Activated CD4-positive, alpha-beta T cell treated with anti-CD3 and anti-CD28 coated beads, Interleukin-2, amount 50 U/mL, for 48 hours (primary cell): ENCODE data around the gene HHAT.

ENCODE experiments used
- DNase-seq, 2 experiments: peaks; one replicate each; pipeline ENCODE4 v3.0.0-alpha.2; 2020

Gene HHAT

GRCh38 chr1:210361665-210362064, 33.0 kb downstream of the HHAT start:
- no peak for DNase-seq

GRCh38 chr1:210362526-210362925, 33.8 kb downstream of the HHAT start:
- no peak for DNase-seq

- DNase-seq, result no peak
Observed at GRCh38 chr1:210363119-210363518, 34.4 kb downstream of the HHAT start.

- no peak for DNase-seq
Observed at GRCh38 chr1:210364479-210364878, 35.8 kb downstream of the HHAT start.

GRCh38 chr1:210366767-210367166, 38.1 kb downstream of the HHAT start:
- DNase-seq, result no peak

- DNase-seq, result no peak
Observed at GRCh38 chr1:210367566-210367965, 38.9 kb downstream of the HHAT start.

- no peak for DNase-seq
Observed at GRCh38 chr1:210369425-210369824, 40.7 kb downstream of the HHAT start.

GRCh38 chr1:210371916-210372315, 43.2 kb downstream of the HHAT start:
- DNase-seq, result no peak

- DNase-seq, result no peak
Observed at GRCh38 chr1:210372491-210372890, 43.8 kb downstream of the HHAT start.

GRCh38 chr1:210372931-210373627, 44.4 kb downstream of the HHAT start:
- no peak for DNase-seq

GRCh38 chr1:210373628-210373877, 44.9 kb downstream of the HHAT start:
- DNase-seq, result no peak

GRCh38 chr1:210373878-210374599, 45.3 kb downstream of the HHAT start:
- DNase-seq, result peak; percentile 82 to 87

GRCh38 chr1:210374600-210374953, 45.9 kb downstream of the HHAT start:
- DNase-seq, result no peak

GRCh38 chr1:210376836-210377372, 48.2 kb downstream of the HHAT start:
- DNase-seq, result no peak

GRCh38 chr1:210377731-210378333, 49.1 kb downstream of the HHAT start:
- no peak for DNase-seq

GRCh38 chr1:210378736-210379135, 50.0 kb downstream of the HHAT start:
- no peak for DNase-seq

GRCh38 chr1:210381934-210382333, 53.2 kb downstream of the HHAT start:
- DNase-seq, result no peak

- no peak for DNase-seq
Observed at GRCh38 chr1:210384625-210385024, 55.9 kb downstream of the HHAT start.

GRCh38 chr1:210385228-210385627, 56.5 kb downstream of the HHAT start:
- DNase-seq, result no peak

GRCh38 chr1:210394281-210394821, 65.6 kb downstream of the HHAT start:
- no peak for DNase-seq

GRCh38 chr1:210396541-210396940, 67.8 kb downstream of the HHAT start:
- no peak for DNase-seq

GRCh38 chr1:210397252-210397651, 68.5 kb downstream of the HHAT start:
- no peak for DNase-seq

- no peak for DNase-seq
Observed at GRCh38 chr1:210397681-210398080, 69.0 kb downstream of the HHAT start.

GRCh38 chr1:210398466-210398865, 69.8 kb downstream of the HHAT start:
- DNase-seq, result no peak
